Stimulated activated effector memory CD8-positive, alpha-beta T cell treated with anti-CD3 and anti-CD28 coated beads, Interleukin-12 subunit alpha, Interleukin-12 subunit beta, amount 100 ng/mL, for 72 hours (primary cell): ENCODE measurements around the gene SRP68.
A peak's percentile ranks its signal among the peaks of the same experiment; 100 is the strongest.

Experiments used
- ATAC-seq: fragments of 150-1000 bp; cut with Tn5 transposase; 2 replicates; pipeline ENCODE4 v1.10.0; 2021
- DNase-seq, 2 donors: peaks; one replicate each; pipeline ENCODE4 v3.0.0; 2021 to 2022; ENCODE audit warnings: low spot score in 2 of 2
- H3K27ac Mint-ChIP-seq: one replicate; pipeline ENCODE4 v1.8.0; 2022; ENCODE audit warnings: mild to moderate bottlenecking, mixed read lengths
- H3K36me3 Mint-ChIP-seq: one replicate; pipeline ENCODE4 v1.8.0; 2022; ENCODE audit warnings: mild to moderate bottlenecking, mixed read lengths
- H3K4me1 Mint-ChIP-seq: one replicate; pipeline ENCODE4 v1.8.0; 2022; ENCODE audit warnings: mixed read lengths
- H3K4me3 Mint-ChIP-seq: one replicate; pipeline ENCODE4 v1.8.0; 2022; ENCODE audit warnings: mild to moderate bottlenecking, mixed read lengths
- H3K9me3 Mint-ChIP-seq: one replicate; pipeline ENCODE4 v1.8.0; 2022; ENCODE audit warnings: mixed read lengths

Gene SRP68

GRCh38 chr17:76072148-76072858, at the start of gene SRP68:
Gene SRP68 (minus strand): TSS chr17:76072517. CDS start chr17:76072491, 26 bp downstream.
- peaks cover 51% of the 10 kb centered on the region for H3K36me3 Mint-ChIP-seq
- peak within 1 kb of the TSS; percentile 96 for H3K4me3 Mint-ChIP-seq
- H3K27ac Mint-ChIP-seq: peak within 1 kb of the TSS; percentile 99
- DNase-seq (peak; percentile 73 to 93), ATAC-seq (peak; percentile 88)
- H3K9me3 Mint-ChIP-seq: no peaks in the 10 kb centered on the region
- peaks cover 33% of the 10 kb centered on the region for H3K4me1 Mint-ChIP-seq

- Mint-ChIP-seq H3K27ac (peak overlapping the region; percentile 32), H3K4me3 (peak overlapping the region; percentile 49)
Measured at GRCh38 chr17:76121932-76122430, 49.7 kb upstream of the SRP68 start.

GRCh38 chr17:76120658-76121008, 48.3 kb upstream of the SRP68 start:
- Mint-ChIP-seq H3K4me3 (no peak overlapping the region), H3K4me1 (peaks cover 6% of the 10 kb centered on the region), H3K36me3 (no peaks in the 10 kb centered on the region), H3K27ac (peak overlapping the region; percentile 14), H3K9me3 (no peaks in the 10 kb centered on the region)
- DNase-seq: no peak
- ATAC-seq: no peak

More at GRCh38 chr17:76121932-76122430, 49.7 kb upstream of the SRP68 start:
- H3K9me3 Mint-ChIP-seq: no peaks in the 10 kb centered on the region
- ATAC-seq (peak; percentile 9), DNase-seq (no peak)
- H3K4me1 Mint-ChIP-seq: peaks cover 6% of the 10 kb centered on the region
- no peaks in the 10 kb centered on the region for H3K36me3 Mint-ChIP-seq

GRCh38 chr17:76119409-76120371, 47.4 kb upstream of the SRP68 start:
- Mint-ChIP-seq H3K36me3 (no peaks in the 10 kb centered on the region), H3K27ac (no peak overlapping the region), H3K4me3 (no peak overlapping the region), H3K4me1 (peaks cover 6% of the 10 kb centered on the region), H3K9me3 (no peaks in the 10 kb centered on the region)
- ATAC-seq (no peak), DNase-seq (no peak)

- no peak for DNase-seq
- Mint-ChIP-seq H3K9me3 (no peaks in the 10 kb centered on the region), H3K36me3 (no peaks in the 10 kb centered on the region), H3K4me1 (no peaks in the 10 kb centered on the region), H3K27ac (no peak overlapping the region), H3K4me3 (no peak overlapping the region)
- no peak for ATAC-seq
Measured at GRCh38 chr17:76115138-76115754, 42.9 kb upstream of the SRP68 start.

DNA sequence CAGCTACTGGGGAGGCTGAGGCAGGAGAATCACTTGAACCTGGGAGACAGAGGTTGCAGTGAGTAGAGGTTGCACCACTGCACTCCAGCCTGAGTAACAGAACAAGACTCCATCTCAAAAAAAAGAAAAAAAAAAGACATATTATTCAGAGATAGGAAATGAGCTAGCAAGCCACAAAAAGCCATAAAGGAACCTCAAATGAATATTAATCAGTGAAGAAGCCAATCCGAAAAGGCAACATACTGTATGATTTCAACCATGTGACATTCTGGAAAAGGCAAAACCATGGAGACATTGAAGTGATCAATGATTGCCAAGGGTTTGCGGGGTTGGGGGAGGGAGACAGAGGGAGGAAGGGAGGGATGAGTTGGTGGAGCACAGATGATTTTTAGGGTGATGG, 39.6 kb upstream of the SRP68 start:
- DNase-seq: no peak
- Mint-ChIP-seq H3K4me1 (no peaks in the 10 kb centered on the region), H3K27ac (no peak overlapping the region), H3K9me3 (no peaks in the 10 kb centered on the region), H3K4me3 (no peak overlapping the region), H3K36me3 (no peaks in the 10 kb centered on the region)
- no peak for ATAC-seq

DNA sequence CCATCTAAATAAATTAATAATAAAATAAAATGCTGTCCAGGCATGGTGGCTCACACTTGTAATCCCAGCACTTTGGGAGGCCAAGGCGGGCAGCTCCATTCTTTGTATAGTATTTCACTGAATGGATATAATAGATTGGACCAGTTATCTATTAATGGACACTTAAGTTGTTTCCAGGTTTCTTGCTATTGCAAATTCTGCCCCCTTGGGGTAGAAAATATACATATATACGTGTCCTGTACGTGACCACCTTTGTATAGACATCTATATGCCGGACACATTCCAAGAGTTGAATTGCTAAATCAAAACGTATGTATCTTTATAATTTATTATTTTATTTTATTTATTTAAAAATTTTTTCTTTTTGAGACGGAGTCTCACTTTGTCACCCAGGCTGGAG, 35.2 kb upstream of the SRP68 start:
- H3K36me3 Mint-ChIP-seq: peaks cover 14% of the 10 kb centered on the region
- ATAC-seq: no peak
- H3K4me3 Mint-ChIP-seq: no peak overlapping the region
- H3K4me1 Mint-ChIP-seq: peaks cover 6% of the 10 kb centered on the region
- H3K27ac Mint-ChIP-seq: no peak overlapping the region
- no peak for DNase-seq
- H3K9me3 Mint-ChIP-seq: no peaks in the 10 kb centered on the region

DNA sequence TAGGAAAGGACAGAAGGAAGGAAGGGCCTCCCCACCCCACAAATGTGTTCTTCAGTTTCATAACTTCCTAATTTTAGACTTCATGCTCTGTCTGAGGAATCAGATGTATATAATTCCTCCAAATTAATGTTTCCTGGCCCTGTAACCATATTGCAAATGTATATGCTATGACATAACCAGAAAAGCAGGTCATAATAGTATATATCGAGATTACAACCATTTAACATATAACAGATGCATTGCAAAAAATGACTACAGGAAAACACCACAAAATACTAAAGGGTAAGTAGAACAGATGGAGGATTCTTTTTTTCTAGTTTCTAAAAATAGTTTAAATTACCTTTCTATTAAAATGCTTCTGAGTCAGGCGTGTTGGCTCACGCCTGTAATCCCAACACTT, 34.4 kb upstream of the SRP68 start:
- no peak overlapping the region for H3K27ac Mint-ChIP-seq
- no peak for DNase-seq
- peaks cover 19% of the 10 kb centered on the region for H3K36me3 Mint-ChIP-seq
- peaks cover 12% of the 10 kb centered on the region for H3K4me1 Mint-ChIP-seq
- no peaks in the 10 kb centered on the region for H3K9me3 Mint-ChIP-seq
- ATAC-seq: no peak
- no peak overlapping the region for H3K4me3 Mint-ChIP-seq

- peak overlapping the region; percentile 99 for H3K27ac Mint-ChIP-seq
- H3K4me1 Mint-ChIP-seq: peaks cover 23% of the 10 kb centered on the region
- no peaks in the 10 kb centered on the region for H3K9me3 Mint-ChIP-seq
- ATAC-seq: no peak
- no peak for DNase-seq
- peaks cover 37% of the 10 kb centered on the region for H3K36me3 Mint-ChIP-seq
- peak overlapping the region; percentile 95 for H3K4me3 Mint-ChIP-seq
Measured at GRCh38 chr17:76104896-76105231, 32.5 kb upstream of the SRP68 start.

DNA sequence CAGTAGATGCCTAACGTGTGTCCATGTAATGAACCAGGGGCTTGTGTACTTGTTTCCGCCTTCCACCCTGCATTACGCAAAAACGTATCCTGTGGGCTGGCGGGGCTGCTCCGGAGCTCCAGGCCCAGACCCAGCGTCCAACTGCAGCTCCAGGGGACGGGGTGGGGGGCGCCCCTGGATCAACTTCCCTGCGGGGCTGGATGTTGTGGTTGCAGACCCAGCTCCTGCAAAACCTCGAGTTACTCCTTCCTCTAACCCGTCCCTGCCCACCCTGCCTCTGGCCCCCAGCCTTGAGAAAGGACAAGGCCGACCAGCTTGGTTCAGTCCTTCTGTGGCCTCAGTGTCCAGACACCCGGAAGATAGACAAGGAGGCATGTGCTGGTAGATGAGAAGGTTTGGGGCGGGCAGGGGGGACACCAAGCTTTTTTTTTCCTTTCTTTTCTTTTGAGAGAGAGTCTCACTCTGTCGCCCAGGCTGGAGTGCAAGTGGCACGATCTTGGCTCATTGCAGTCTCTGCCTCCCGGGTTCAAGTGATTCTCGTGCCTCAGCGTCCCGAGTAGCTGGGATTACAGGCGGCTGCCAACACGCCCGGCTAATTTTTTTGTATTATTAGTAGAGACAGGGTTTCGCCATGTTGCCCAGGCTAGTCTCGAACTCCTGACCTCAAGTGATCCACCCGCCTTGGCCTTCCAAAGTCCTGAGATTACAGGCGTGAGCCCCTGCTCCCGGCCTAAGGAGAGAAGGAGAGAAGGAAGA, 32.0 kb upstream of the SRP68 start:
- Mint-ChIP-seq H3K4me3 (peak overlapping the region; percentile 95), H3K36me3 (peaks cover 42% of the 10 kb centered on the region), H3K9me3 (no peaks in the 10 kb centered on the region), H3K4me1 (peaks cover 25% of the 10 kb centered on the region), H3K27ac (peak overlapping the region; percentile 99)
- DNase-seq: no peak
- ATAC-seq: no peak

DNA sequence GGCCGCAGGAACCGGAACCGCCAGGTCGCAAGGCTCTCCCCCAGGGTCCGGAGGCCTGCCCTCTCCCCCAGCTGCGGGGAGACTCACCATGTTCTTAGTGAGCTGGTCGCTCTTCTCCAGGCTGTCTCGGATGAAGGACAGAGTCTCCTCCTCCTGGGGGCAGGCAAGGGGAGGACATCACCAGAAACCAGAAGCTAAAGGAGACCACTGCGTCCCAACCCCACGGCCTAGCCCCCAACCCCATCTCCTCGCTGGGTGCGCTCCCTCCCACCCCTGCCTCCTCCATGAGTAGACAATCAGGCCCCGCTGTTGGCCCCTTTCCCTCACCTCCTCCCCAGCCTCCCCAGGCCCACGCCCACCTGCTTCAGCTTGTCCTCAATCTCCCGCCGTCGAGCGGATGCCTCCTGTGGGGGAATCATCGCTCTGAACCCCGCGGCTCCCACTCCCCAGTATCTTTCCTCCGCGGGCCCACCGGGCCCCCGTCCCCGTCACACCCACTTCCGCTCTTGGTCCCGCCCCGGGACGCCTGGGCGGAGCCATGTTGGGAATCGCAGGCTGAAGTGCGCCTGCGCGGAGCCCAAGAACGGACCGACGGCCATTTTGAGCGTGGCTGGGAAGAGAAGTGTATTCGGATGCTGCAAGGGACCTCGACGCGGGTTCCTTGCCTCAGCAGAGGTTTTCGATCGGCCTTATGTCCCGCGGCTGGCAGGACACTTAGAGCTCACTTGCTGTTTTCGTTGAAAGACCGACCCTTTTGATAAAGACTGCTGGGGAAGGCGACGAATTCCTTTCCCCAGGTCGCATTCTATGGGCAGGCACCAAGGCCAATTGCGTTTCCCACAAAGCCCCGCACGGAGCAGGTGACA, 31.2 kb upstream of the SRP68 start, which contains the start of gene EXOC7:
EXOC7 (minus strand) TSS at position 514 of the 866 bp plus-strand sequence; CDS start at position 419, 95 bp downstream.
- no peaks in the 10 kb centered on the region for H3K9me3 Mint-ChIP-seq
- H3K27ac Mint-ChIP-seq: peak within 1 kb of the TSS; percentile 99
- peaks cover 50% of the 10 kb centered on the region for H3K36me3 Mint-ChIP-seq
- ATAC-seq (peak; percentile 93), DNase-seq (peak; percentile 92 to 97)
- H3K4me1 Mint-ChIP-seq: peaks cover 25% of the 10 kb centered on the region
- peak within 1 kb of the TSS; percentile 95 for H3K4me3 Mint-ChIP-seq

- Mint-ChIP-seq H3K27ac (peak overlapping the region; percentile 99), H3K4me1 (peaks cover 25% of the 10 kb centered on the region), H3K4me3 (peak overlapping the region; percentile 95), H3K36me3 (peaks cover 56% of the 10 kb centered on the region), H3K9me3 (no peaks in the 10 kb centered on the region)
- no peak for DNase-seq
- no peak for ATAC-seq
Measured at GRCh38 chr17:76102944-76103273, 30.6 kb upstream of the SRP68 start.

DNA sequence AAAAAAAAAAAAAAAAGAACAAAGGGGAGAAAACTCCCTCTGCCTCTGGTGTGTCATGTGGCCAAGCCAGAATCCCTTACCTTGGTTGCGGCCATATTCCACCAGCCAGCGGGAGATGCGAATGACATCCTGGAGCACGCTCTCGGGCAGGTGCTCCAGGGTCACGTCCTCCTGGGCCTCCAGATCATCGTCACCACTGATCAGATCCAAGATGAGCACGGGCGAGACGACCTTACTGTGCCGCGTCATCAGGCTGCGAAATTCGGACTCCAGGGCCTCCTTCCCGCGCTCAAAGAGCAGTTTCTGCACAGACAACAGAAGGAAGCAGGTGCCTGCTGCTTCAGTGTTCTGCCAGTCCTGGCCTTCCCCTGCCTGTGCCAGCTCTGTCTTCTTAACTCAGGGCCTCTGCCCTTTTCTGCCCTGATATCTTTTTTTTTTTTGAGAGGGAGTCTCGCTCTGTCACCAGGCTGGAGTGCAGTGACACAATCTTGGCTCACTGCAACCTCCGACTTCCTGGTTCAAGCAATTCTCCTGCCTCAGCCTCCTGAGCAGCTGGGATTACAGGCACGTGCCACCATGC, 25.5 kb upstream of the SRP68 start:
- no peak for DNase-seq
- ATAC-seq: no peak
- no peak overlapping the region for H3K4me3 Mint-ChIP-seq
- peaks cover 95% of the 10 kb centered on the region for H3K36me3 Mint-ChIP-seq
- H3K9me3 Mint-ChIP-seq: no peaks in the 10 kb centered on the region
- H3K27ac Mint-ChIP-seq: no peak overlapping the region
- peaks cover 22% of the 10 kb centered on the region for H3K4me1 Mint-ChIP-seq

DNA sequence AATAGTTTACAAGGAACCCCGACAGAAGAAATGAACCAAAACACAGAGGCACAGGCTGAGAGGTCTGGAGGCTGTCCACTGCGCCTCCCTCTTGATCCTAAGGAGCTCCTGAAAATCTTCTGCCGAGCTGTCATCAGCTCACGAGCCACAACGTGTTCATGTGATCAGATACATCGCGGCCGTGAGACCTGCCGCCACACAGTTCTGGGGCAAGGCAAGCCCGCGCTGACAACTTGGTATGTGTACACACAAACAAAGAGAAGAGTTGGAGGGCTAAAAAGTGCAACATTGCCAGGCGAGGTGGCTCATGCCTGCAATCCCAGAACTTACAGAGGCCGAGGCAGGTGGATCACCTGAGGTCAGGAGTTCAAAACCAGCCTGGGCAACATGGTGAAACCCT, 23.6 kb upstream of the SRP68 start:
- Mint-ChIP-seq H3K27ac (no peak overlapping the region), H3K4me1 (peaks cover 6% of the 10 kb centered on the region), H3K9me3 (no peaks in the 10 kb centered on the region), H3K4me3 (no peak overlapping the region), H3K36me3 (peaks cover 98% of the 10 kb centered on the region)
- ATAC-seq (no peak), DNase-seq (no peak)
